SK-N-SH (cell line): ENCODE results near the gene ZNF575.

ENCODE experiments used
- CTCF ChIP-seq: fragments of 200-600 bp; sonication (generic); IDR thresholded peaks from 2 replicates; pipeline ENCODE4 v1.6.1; 2017; ENCODE audit warnings: antibody characterized with exemption, mild to moderate bottlenecking, moderate library complexity
- EP300 ChIP-seq, 2 experiments: IDR thresholded peaks; 2 replicates each; pipeline versions ENCODE4 v1.4.0 to v1.6.1; 2012; ENCODE audit warnings: borderline replicate concordance in 1 of 2, low read depth in 1 of 2, low read length in 1 of 2
- GABPA ChIP-seq: IDR thresholded peaks from 2 replicates; pipeline ENCODE4 v1.4.0; 2012; ENCODE audit warnings: low read depth, mild to moderate bottlenecking
- POLR2AphosphoS5 ChIP-seq: IDR thresholded peaks from 2 replicates; pipeline ENCODE4 v1.6.1; 2012; ENCODE audit warnings: low read depth, low read length
- RCOR1 ChIP-seq: fragments of 150-350 bp; IDR thresholded peaks from 2 replicates; pipeline ENCODE4 v1.6.1; 2017; ENCODE audit warnings: antibody characterized with exemption, low read length
- RXRA ChIP-seq: IDR thresholded peaks from 2 replicates; pipeline ENCODE4 v1.4.0; 2012; ENCODE audit warnings: low read depth, mild to moderate bottlenecking, borderline replicate concordance
- SMC3 ChIP-seq: IDR thresholded peaks from 2 replicates; pipeline ENCODE4 v1.6.1; 2012; ENCODE audit warnings: low read depth, low read length, improper control_type of control experiment
- TF ChIP-seq, protein P1 (sequence below): IDR thresholded peaks from 2 replicates; pipeline ENCODE4 v1.4.0; 2012; ENCODE audit warnings: low read depth
- TF ChIP-seq, protein P2 (sequence below): IDR thresholded peaks from 2 replicates; pipeline ENCODE4 v1.4.0; 2012; ENCODE audit warnings: low read depth, borderline replicate concordance
- TF ChIP-seq, protein P3 (sequence below): IDR thresholded peaks from 2 replicates; pipeline ENCODE4 v1.6.1; 2012; ENCODE audit warnings: mild to moderate bottlenecking, low read depth, low read length, moderate library complexity

GRCh38 chr19:43534305-43534815 is 1.4 kb downstream of the ZNF575 start:
- TF ChIP-seq, protein P1, sequence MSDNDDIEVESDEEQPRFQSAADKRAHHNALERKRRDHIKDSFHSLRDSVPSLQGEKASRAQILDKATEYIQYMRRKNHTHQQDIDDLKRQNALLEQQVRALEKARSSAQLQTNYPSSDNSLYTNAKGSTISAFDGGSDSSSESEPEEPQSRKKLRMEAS, result no peak
- TF ChIP-seq CTCF, result no peak
- no peak for TF ChIP-seq SMC3
- TF ChIP-seq GABPA, result no peak
- no peak for TF ChIP-seq RXRA
- no peak for TF ChIP-seq POLR2AphosphoS5
- TF ChIP-seq, protein P2, sequence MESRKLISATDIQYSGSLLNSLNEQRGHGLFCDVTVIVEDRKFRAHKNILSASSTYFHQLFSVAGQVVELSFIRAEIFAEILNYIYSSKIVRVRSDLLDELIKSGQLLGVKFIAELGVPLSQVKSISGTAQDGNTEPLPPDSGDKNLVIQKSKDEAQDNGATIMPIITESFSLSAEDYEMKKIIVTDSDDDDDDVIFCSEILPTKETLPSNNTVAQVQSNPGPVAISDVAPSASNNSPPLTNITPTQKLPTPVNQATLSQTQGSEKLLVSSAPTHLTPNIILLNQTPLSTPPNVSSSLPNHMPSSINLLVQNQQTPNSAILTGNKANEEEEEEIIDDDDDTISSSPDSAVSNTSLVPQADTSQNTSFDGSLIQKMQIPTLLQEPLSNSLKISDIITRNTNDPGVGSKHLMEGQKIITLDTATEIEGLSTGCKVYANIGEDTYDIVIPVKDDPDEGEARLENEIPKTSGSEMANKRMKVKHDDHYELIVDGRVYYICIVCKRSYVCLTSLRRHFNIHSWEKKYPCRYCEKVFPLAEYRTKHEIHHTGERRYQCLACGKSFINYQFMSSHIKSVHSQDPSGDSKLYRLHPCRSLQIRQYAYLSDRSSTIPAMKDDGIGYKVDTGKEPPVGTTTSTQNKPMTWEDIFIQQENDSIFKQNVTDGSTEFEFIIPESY, result no peak
- TF ChIP-seq EP300 (IDR thresholded peaks at IDR 0.05; ENCODE audit: borderline replicate concordance in 1 of 2, low read depth in 1 of 2, low read length in 1 of 2), result no peak
- TF ChIP-seq, protein P3, sequence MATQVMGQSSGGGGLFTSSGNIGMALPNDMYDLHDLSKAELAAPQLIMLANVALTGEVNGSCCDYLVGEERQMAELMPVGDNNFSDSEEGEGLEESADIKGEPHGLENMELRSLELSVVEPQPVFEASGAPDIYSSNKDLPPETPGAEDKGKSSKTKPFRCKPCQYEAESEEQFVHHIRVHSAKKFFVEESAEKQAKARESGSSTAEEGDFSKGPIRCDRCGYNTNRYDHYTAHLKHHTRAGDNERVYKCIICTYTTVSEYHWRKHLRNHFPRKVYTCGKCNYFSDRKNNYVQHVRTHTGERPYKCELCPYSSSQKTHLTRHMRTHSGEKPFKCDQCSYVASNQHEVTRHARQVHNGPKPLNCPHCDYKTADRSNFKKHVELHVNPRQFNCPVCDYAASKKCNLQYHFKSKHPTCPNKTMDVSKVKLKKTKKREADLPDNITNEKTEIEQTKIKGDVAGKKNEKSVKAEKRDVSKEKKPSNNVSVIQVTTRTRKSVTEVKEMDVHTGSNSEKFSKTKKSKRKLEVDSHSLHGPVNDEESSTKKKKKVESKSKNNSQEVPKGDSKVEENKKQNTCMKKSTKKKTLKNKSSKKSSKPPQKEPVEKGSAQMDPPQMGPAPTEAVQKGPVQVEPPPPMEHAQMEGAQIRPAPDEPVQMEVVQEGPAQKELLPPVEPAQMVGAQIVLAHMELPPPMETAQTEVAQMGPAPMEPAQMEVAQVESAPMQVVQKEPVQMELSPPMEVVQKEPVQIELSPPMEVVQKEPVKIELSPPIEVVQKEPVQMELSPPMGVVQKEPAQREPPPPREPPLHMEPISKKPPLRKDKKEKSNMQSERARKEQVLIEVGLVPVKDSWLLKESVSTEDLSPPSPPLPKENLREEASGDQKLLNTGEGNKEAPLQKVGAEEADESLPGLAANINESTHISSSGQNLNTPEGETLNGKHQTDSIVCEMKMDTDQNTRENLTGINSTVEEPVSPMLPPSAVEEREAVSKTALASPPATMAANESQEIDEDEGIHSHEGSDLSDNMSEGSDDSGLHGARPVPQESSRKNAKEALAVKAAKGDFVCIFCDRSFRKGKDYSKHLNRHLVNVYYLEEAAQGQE, result no peak
- no peak for TF ChIP-seq RCOR1
